SK-N-DZ (cell line): Measurements from ENCODE around the gene CDK11A.
"Not testable (repeated sequence)": the region's sequence is repeated elsewhere in the genome, so short reads cannot be mapped to it uniquely, and the experiment has no call there.

Source experiments
- DNase-seq: peaks from one replicate; pipeline ENCODE4 v3.0.0-alpha.2; 2015; ENCODE audit warnings: low spot score

CDK11A gene

GRCh38 chr1:1662830-1663560, 61.2 kb downstream of the CDK11A start:
- not testable (repeated sequence) for DNase-seq

GRCh38 chr1:1662392-1662791, 61.8 kb downstream of the CDK11A start:
- not testable (repeated sequence) for DNase-seq

- DNase-seq = peak; percentile 95
These were observed 65.3 kb downstream of the CDK11A start, which contains the start of gene CDK11B for GRCh38 chr1:1658583-1659549. Gene CDK11B (minus strand): TSS chr1:1659004. CDS start chr1:1657485, 1,519 bp downstream.
